Lower lobe of right lung (tissue), 2 donors: ENCODE measurements around the gene SWI5. TPM values are rescaled to one million over a fixed set of nuclear protein-coding genes. Genes with fewer than 3 reads are reported as not detected.

Experiments
- ATAC-seq, 2 donors: fragments of 200-7000 bp; cut with Tn5 transposase; one replicate each; pipeline ENCODE4 v1.9.1; 2020 to 2022; ENCODE audit warnings: mild to moderate bottlenecking in 2 of 2, moderate library complexity in 2 of 2
- DNase-seq: peaks from one replicate; pipeline ENCODE4 v3.0.0-alpha.2; 2020
- H3K27ac ChIP-seq: fragments of 200-600 bp; one replicate; pipeline ENCODE4 v1.8.0; 2022
- H3K27me3 ChIP-seq: fragments of 200-600 bp; one replicate; pipeline ENCODE4 v1.8.0; 2022; ENCODE audit warnings: low read depth
- H3K36me3 ChIP-seq: fragments of 200-600 bp; one replicate; pipeline ENCODE4 v1.8.0; 2022; ENCODE audit warnings: mild to moderate bottlenecking
- H3K4me1 ChIP-seq: fragments of 200-600 bp; one replicate; pipeline ENCODE4 v1.8.0; 2022
- H3K4me3 ChIP-seq: fragments of 200-600 bp; one replicate; pipeline ENCODE4 v1.8.0; 2022; ENCODE audit warnings: mild to moderate bottlenecking
- H3K9me3 ChIP-seq: fragments of 200-600 bp; one replicate; pipeline ENCODE4 v1.8.0; 2022
- intact Hi-C: fragments of 100-400 bp; cut with DNase I; formaldehyde crosslinking; loops from one replicate; pipeline ENCODE4 v1.11.0; 2022
- total RNA-seq: library from RNA; stranded (reverse); fragmentation: NEBNext Ultra II Directional; extraction: Animal tissue kit (Norgen Biotek cat#: 25700); gene quantifications from one replicate; pipeline ENCODE4 v1.2.1, GENCODE V29; 2021
- TF ChIP-seq, protein P1 (sequence below): fragments of 200-600 bp; IDR thresholded peaks from one replicate; pipeline ENCODE4 v1.8.0; 2022; ENCODE audit warnings: antibody characterized with exemption, mild to moderate bottlenecking
- donor health status: DM: no; HTN: yes; CAD: no; lungs with severe emphysema.

Gene SWI5
- total RNA-seq, 1 donor from 2014 or later = 19.1 TPM

DNA sequence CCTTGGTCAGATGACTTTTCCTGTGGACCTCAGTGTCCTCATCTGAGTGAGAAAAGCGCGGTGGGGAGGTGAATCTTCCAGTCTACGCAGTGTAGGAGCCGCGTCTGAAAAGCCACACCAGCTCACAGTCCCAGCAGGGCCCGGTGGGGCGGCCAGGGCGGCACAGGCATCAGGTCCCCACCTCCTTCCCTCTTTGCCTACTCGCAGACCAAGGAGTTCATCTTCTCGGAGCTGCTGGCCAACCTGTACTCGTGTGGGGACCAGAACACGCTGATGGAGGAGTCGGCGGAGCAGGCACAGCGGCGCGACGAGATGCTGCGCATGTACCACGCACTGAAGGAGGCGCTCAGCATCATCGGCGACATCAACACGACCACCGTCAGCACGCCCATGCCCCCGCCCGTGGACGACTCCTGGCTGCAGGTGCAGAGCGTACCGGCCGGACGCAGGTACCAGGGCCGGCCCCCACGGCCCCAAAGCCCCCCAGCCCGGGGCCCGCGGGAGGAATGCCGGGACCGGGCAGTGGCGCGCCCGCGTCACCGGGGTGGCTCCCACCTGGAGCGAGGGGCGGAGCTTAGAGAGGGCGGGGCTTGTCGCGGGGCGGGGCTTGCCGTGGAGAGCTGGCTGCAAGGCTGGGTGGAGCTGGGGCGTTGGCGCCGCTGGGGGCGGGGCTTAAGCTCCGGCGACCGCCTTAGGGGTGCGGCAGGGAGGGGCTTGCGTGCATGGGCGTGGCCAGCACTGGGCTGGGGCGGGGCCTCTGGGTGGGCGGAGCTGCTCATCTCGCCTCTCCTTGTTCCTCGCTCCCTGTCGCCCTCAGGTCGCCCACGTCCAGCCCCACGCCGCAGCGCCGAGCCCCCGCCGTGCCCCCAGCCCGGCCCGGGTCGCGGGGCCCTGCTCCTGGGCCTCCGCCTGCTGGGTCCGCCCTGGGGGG lies 25.9 kb upstream of the SWI5 start:
- peak; percentile 97 to 98 for ATAC-seq
- Histone ChIP-seq H3K27ac (peak overlapping the region; percentile 46), H3K9me3 (no peaks in the 10 kb centered on the region), H3K36me3 (no peaks in the 10 kb centered on the region), H3K4me3 (peak overlapping the region; percentile 51), H3K4me1 (peaks cover 22% of the 10 kb centered on the region), H3K27me3 (no peaks in the 10 kb centered on the region)
- TF ChIP-seq, protein P1, sequence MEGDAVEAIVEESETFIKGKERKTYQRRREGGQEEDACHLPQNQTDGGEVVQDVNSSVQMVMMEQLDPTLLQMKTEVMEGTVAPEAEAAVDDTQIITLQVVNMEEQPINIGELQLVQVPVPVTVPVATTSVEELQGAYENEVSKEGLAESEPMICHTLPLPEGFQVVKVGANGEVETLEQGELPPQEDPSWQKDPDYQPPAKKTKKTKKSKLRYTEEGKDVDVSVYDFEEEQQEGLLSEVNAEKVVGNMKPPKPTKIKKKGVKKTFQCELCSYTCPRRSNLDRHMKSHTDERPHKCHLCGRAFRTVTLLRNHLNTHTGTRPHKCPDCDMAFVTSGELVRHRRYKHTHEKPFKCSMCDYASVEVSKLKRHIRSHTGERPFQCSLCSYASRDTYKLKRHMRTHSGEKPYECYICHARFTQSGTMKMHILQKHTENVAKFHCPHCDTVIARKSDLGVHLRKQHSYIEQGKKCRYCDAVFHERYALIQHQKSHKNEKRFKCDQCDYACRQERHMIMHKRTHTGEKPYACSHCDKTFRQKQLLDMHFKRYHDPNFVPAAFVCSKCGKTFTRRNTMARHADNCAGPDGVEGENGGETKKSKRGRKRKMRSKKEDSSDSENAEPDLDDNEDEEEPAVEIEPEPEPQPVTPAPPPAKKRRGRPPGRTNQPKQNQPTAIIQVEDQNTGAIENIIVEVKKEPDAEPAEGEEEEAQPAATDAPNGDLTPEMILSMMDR = no peak
- intact Hi-C loops = no loop called here
- DNase-seq = peak; percentile 93

DNA sequence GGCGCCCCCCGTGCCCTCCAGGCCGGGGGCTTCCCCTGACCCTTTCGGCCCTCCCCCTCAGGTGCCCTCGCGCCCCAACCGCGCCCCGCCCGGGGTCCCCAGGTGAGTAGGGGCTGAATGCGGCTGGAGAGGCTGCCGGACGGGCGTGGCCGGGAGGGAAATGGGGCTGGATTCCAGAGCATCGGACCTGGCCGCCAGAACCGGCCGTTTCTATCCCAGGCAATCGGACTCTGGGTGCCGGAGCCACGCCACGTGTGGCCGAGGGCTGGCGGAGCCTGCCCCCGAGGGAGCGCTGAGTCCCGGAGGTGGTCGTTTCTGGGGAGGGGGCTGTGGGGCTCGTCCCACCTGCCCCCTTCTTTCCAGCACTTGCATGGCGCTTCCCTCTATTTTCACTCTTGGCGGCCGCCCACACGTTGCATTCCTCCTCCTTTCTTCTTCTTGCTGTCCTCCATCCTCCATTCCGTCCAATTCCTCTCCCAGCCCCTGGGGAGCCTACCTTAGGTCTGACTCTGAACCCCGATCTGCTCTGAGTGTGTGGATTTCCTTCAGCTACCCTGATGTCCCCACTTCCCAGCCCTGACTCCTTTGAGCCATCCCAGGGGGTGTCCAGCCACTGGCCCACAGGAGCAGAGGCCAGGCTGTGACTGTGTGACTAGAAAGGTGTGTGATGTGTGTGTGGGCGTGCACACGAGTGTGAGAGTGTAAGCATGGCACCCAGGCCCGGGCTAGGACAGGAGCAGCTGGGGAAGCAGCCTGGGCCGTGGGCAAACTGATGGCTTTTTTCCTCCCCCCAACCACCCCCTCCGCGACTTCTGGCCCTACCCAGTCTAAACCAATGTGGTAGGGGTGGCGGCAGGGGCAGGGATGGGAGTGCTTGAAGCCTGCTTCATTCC lies 25.0 kb upstream of the SWI5 start:
- H3K9me3 ChIP-seq = no peaks in the 10 kb centered on the region
- TF ChIP-seq, protein P1 = no peak
- DNase-seq (no peak), ATAC-seq (peak in 1 of 2 donors; percentile 8)
- intact Hi-C loops = no loop called here
- no peaks in the 10 kb centered on the region for H3K27me3 ChIP-seq
- H3K4me3 ChIP-seq = peak overlapping the region; percentile 51
- H3K4me1 ChIP-seq = peaks cover 13% of the 10 kb centered on the region
- H3K27ac ChIP-seq = no peak overlapping the region
- H3K36me3 ChIP-seq = peaks cover 5% of the 10 kb centered on the region

DNA sequence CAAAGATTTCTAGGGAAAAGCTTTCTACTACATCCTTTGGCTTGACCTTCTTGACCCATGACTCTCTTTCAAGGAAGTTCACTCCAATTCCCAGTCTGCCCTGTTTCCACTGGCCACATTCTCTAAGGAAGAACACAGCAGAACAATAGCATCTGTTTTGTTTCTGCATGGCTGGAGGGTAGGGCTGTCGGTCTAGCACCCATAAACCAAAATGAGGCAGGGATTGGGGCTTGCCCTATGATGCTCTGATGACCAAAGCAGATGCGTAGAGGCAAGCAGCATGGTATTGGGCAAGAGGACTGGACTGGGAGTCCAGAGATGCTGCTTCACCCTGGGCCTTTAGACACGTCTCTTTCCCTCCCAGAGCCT lies 24.4 kb upstream of the SWI5 start:
- TF ChIP-seq, protein P1 = no peak
- Histone ChIP-seq H3K27ac (no peak overlapping the region), H3K36me3 (peaks cover 11% of the 10 kb centered on the region), H3K27me3 (no peaks in the 10 kb centered on the region), H3K4me3 (no peak overlapping the region), H3K9me3 (no peaks in the 10 kb centered on the region), H3K4me1 (peaks cover 12% of the 10 kb centered on the region)
- intact Hi-C loops = no loop called here
- no peak for DNase-seq
- ATAC-seq = no peak

DNA sequence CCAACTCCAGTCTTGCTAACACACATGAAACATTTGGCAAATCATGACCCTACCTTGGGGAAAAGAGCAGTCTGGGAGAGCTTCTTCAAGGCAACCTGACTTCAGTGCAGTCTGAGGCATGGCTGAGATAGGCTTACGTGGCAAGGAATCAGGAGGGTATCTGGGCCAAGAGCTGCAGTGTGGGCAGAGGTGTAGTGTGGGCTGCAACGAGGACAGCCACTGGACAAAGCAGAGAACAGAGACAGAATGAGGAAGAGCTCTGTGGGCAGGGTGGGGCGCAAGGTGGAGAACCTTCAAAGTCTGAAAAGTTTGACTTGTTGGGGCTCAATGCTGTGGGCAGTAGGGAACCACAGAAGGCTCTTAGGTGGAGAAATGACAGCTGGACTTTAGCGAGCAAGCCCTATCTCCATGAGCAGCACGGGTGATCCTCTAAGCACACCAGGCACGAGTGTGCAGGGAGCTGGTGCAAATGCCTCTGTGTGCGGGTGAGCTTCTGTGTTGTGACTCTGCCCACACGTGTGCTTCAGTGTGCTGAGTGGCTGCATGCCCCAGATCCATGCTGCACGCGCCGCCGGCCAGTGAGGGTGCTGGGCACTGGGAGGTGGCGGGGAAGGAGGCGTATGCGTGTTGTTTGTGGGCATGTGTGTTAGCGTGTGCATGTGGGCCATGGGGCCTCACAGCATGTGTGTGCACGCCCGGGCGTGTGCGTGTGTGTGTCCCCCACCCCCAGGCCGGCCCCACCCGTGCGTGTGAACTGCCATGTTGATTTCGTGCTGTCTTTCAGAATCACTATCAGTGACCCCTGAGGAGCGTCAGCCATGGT lies 23.5 kb upstream of the SWI5 start:
- Histone ChIP-seq H3K36me3 (peaks cover 19% of the 10 kb centered on the region), H3K4me1 (peaks cover 12% of the 10 kb centered on the region), H3K27ac (no peak overlapping the region), H3K4me3 (no peak overlapping the region), H3K9me3 (no peaks in the 10 kb centered on the region), H3K27me3 (no peaks in the 10 kb centered on the region)
- TF ChIP-seq, protein P1 = no peak
- no peak for ATAC-seq
- intact Hi-C loops = no loop called here
- DNase-seq = no peak
